Trophoblast cell (in vitro differentiated cells and primary cell): ENCODE results near the gene MRTFA.

Experiments
- DNase-seq, 2 donors: peaks; one replicate each; pipeline ENCODE4 v3.0.0-alpha.2; 2016
- H2AFZ ChIP-seq: 2 replicates; pipeline ENCODE4 v1.6.1; 2013; ENCODE audit warnings: low read length, moderate library complexity, mild to moderate bottlenecking; ENCODE audit not compliant: insufficient read depth, poor library complexity
- H2AK5ac ChIP-seq: 2 replicates; pipeline ENCODE4 v1.6.1; 2013; ENCODE audit warnings: mild to moderate bottlenecking, low read length
- H2BK120ac ChIP-seq: 2 replicates; pipeline ENCODE4 v1.6.1; 2013; ENCODE audit warnings: low read length, mild to moderate bottlenecking, moderate library complexity; ENCODE audit not compliant: insufficient read depth, poor library complexity
- H2BK12ac ChIP-seq: 2 replicates; pipeline ENCODE4 v1.6.1; 2013; ENCODE audit warnings: mild to moderate bottlenecking, low read length, moderate library complexity
- H2BK5ac ChIP-seq: 2 replicates; pipeline ENCODE4 v1.6.1; 2013; ENCODE audit warnings: low read length, low read depth, moderate library complexity, mild to moderate bottlenecking; ENCODE audit not compliant: poor library complexity
- H3K14ac ChIP-seq: 2 replicates; pipeline ENCODE4 v1.6.1; 2013; ENCODE audit warnings: mild to moderate bottlenecking, low read length
- H3K18ac ChIP-seq: 2 replicates; pipeline ENCODE4 v1.6.1; 2013; ENCODE audit warnings: mild to moderate bottlenecking, low read length
- H3K23ac ChIP-seq: 2 replicates; pipeline ENCODE4 v1.6.1; 2013; ENCODE audit warnings: low read length
- H3K27ac ChIP-seq: 2 replicates; pipeline ENCODE4 v1.5.1; 2013; ENCODE audit warnings: low read depth, mild to moderate bottlenecking, inconsistent platforms, low read length, moderate library complexity
- H3K27me3 ChIP-seq: 2 replicates; pipeline ENCODE4 v1.6.1; 2013; ENCODE audit warnings: inconsistent platforms, mild to moderate bottlenecking, low read length, moderate library complexity; ENCODE audit not compliant: insufficient read depth
- H3K36me3 ChIP-seq, 2 experiments: 1 replicate in 1 of 2; 2 replicates in 1 of 2; pipeline ENCODE4 v1.6.1; 2013; ENCODE audit warnings: low read length in 2 of 2, mild to moderate bottlenecking in 2 of 2, moderate library complexity in 1 of 2; ENCODE audit not compliant: insufficient read depth in 2 of 2, control insufficient read depth in 1 of 2
- H3K4ac ChIP-seq: 2 replicates; pipeline ENCODE4 v1.6.1; 2013; ENCODE audit warnings: low read depth, mild to moderate bottlenecking, low read length, moderate library complexity
- H3K4me1 ChIP-seq, 2 experiments: 1 replicate in 1 of 2; 2 replicates in 1 of 2; pipeline ENCODE4 v1.6.1; 2013; ENCODE audit warnings: low read length in 2 of 2, mild to moderate bottlenecking in 2 of 2, moderate library complexity in 1 of 2; ENCODE audit not compliant: insufficient read depth in 2 of 2, control insufficient read depth in 1 of 2
- H3K4me2 ChIP-seq: 2 replicates; pipeline ENCODE4 v1.6.1; 2013; ENCODE audit warnings: inconsistent platforms, mild to moderate bottlenecking, low read length, moderate library complexity
- H3K4me3 ChIP-seq: 2 replicates; pipeline ENCODE4 v1.5.1; 2013; ENCODE audit warnings: mild to moderate bottlenecking, low read depth, low read length, inconsistent platforms
- H3K79me1 ChIP-seq: one replicate; pipeline ENCODE4 v1.6.1; 2013; ENCODE audit warnings: low read length
- H3K79me2 ChIP-seq: 2 replicates; pipeline ENCODE4 v1.6.1; 2013; ENCODE audit warnings: low read length, mild to moderate bottlenecking; ENCODE audit not compliant: control insufficient read depth, insufficient read depth, poor library complexity
- H3K9ac ChIP-seq: 2 replicates; pipeline ENCODE4 v1.6.1; 2013; ENCODE audit warnings: mild to moderate bottlenecking, low read length
- H3K9me3 ChIP-seq: 2 replicates; pipeline ENCODE4 v1.6.1; 2013; ENCODE audit warnings: low read depth, mild to moderate bottlenecking, control low read depth, inconsistent platforms, low read length; ENCODE audit not compliant: insufficient read depth
- H4K12ac ChIP-seq: 2 replicates; pipeline ENCODE4 v1.6.1; 2013; ENCODE audit warnings: low read depth, mild to moderate bottlenecking, low read length, moderate library complexity
- H4K8ac ChIP-seq: 2 replicates; pipeline ENCODE4 v1.6.1; 2013; ENCODE audit warnings: low read depth, mild to moderate bottlenecking, low read length, moderate library complexity
- H4K91ac ChIP-seq: one replicate; pipeline ENCODE4 v1.6.1; 2013; ENCODE audit warnings: low read depth, mild to moderate bottlenecking, low read length, moderate library complexity
- WGBS: extraction: QIAGEN DNeasy Blood & Tissue Kit; methylation state at CpG from one replicate; pipeline ENCODE4 v1.1.7; 2013; ENCODE audit warnings: missing lambda C conversion rate; ENCODE audit not compliant: insufficient read length, insufficient coverage; ENCODE audit errors: extremely low coverage; 5-methylcytosine and 5-hydroxymethylcytosine counted together

Gene MRTFA

DNA sequence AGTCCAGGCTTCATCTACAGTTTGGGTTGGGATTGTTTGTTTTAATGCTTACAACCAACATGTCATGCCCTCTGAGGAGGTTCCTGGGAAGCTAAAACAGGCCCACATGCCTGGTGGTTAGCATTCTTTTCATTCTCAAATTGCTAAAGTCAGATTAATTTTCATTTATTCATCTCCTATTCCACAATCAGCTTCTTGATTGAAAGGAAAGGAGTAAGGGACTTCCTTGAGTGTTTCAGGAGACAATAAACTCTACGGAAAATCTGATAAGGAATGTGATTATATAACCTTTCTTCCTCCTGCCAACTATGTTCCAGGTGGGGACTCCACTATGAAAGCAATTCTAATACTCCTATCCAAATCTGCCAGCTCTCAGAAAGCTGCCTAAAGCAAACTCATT is 30.8 kb downstream of the MRTFA start:
- Histone ChIP-seq H2BK12ac (no peak overlapping the region), H3K27ac (no peak overlapping the region), H3K9me3 (no peaks in the 10 kb centered on the region), H3K23ac (no peak overlapping the region), H3K18ac (no peak overlapping the region), H3K36me3 (no peaks in the 10 kb centered on the region), H3K4me2 (no peak overlapping the region), H3K4me3 (no peak overlapping the region), H3K4ac (no peak overlapping the region), H3K9ac (no peak overlapping the region), H3K14ac (no peak overlapping the region), H4K12ac (no peak overlapping the region), H3K27me3 (no peaks in the 10 kb centered on the region), H3K4me1 (peaks cover 0 to 2% of the 10 kb centered on the region in 2 experiments), H4K8ac (no peak overlapping the region), H3K79me1 (no peaks in the 10 kb centered on the region), H2AFZ (no peak overlapping the region), H2BK120ac (no peak overlapping the region), H4K91ac (no peak overlapping the region), H2AK5ac (no peak overlapping the region), H3K79me2 (peaks cover 6% of the 10 kb centered on the region), H2BK5ac (no peak overlapping the region)
- no CpG with 5 or more reads among the region's 1 CpG for WGBS
- peak; percentile 16 to 42 for DNase-seq

DNA sequence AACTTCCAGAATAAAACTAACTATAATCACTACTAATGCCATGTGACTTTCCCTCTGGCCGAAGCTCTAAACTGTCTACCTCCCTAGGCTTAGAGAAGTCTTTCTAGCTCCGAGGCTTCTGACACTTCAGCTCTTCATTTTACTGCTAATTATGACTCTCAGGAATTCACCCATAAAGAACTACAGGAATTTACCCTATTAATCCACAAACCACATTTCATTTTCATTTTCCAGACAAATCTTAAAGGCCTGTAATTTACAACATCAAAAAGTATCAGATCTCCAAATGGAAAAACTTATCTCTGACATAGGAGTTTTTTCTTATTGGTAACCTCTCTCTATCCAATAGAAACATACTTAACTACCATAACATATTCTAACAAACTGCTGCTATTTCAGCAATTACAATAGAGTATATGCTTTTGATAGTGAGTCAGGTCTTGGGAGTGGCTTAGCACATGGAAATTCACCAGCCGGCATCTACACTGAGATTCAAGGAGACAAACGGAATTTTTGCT is 33.4 kb downstream of the MRTFA start:
- Histone ChIP-seq H3K4me2 (no peak overlapping the region), H2AK5ac (no peak overlapping the region), H4K8ac (no peak overlapping the region), H4K12ac (no peak overlapping the region), H2BK5ac (no peak overlapping the region), H4K91ac (no peak overlapping the region), H3K14ac (no peak overlapping the region), H3K4ac (no peak overlapping the region), H3K4me1 (peaks cover 0 to 5% of the 10 kb centered on the region in 2 experiments), H3K36me3 (no peaks in the 10 kb centered on the region), H3K23ac (no peak overlapping the region), H3K79me1 (no peaks in the 10 kb centered on the region), H3K9me3 (no peaks in the 10 kb centered on the region), H3K27ac (no peak overlapping the region), H2BK12ac (no peak overlapping the region), H3K9ac (no peak overlapping the region), H3K4me3 (no peak overlapping the region), H3K79me2 (peaks cover 6% of the 10 kb centered on the region), H3K27me3 (no peaks in the 10 kb centered on the region), H3K18ac (no peak overlapping the region), H2AFZ (no peak overlapping the region), H2BK120ac (no peak overlapping the region)
- DNase-seq = peak; percentile 20 to 36
- no CpG with 5 or more reads among the region's 4 CpGs for WGBS

DNA sequence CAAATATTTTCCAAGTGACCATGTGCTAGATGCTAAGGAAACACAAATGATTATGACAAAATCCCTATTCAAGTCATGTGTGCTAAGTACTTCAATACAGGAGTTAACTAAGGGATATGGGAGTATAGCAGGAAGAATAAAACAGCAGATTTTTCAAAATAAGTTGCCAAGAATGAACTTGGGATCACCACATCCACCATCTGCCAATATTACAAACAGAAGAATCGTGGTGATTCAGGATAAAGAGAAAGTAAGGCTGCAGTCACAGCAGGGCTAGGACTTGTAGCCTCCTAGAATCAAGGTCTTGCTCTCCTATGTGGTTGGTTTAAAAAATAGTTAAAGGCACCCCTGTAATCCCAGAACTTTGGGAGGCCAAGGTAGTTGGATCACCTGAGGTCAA is 34.3 kb downstream of the MRTFA start:
- Histone ChIP-seq H4K12ac (no peak overlapping the region), H3K4me2 (no peak overlapping the region), H2AK5ac (no peak overlapping the region), H4K91ac (no peak overlapping the region), H3K36me3 (no peaks in the 10 kb centered on the region), H3K79me1 (peaks cover 2% of the 10 kb centered on the region), H3K4me1 (peaks cover 2 to 7% of the 10 kb centered on the region in 2 experiments), H2BK5ac (no peak overlapping the region), H3K27me3 (no peaks in the 10 kb centered on the region), H3K4ac (no peak overlapping the region), H2BK12ac (no peak overlapping the region), H3K79me2 (peaks cover 7% of the 10 kb centered on the region), H3K9ac (no peak overlapping the region), H4K8ac (no peak overlapping the region), H3K23ac (no peak overlapping the region), H3K14ac (no peak overlapping the region), H3K4me3 (no peak overlapping the region), H2BK120ac (no peak overlapping the region), H3K9me3 (no peaks in the 10 kb centered on the region), H3K18ac (no peak overlapping the region), H3K27ac (no peak overlapping the region), H2AFZ (no peak overlapping the region)
- WGBS = no CpG with 5 or more reads among the region's 1 CpG
- no peak for DNase-seq

DNA sequence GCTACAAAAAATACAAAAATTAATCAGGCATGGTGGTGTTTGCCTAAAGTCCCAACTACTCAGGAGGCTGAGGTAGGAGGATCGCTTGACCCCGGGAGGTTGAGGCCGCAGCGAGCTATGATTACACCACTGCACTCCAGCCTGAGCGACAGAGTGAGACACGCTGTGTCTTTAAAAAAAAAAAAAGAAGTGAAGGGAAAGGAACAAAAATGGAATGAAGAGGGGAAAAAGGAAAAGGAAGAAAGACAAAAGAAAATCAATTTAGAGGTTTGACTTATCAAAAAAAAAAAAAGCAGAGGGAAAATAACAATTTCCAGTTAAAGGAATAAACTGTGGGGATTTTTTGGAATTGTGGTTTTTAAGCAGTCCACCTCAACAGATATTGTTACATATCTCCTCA is 36.8 kb downstream of the MRTFA start:
- peaks cover 9 to 17% of the 10 kb centered on the region in 2 experiments for H3K4me1 ChIP-seq
- H3K79me1 ChIP-seq = peaks cover 5% of the 10 kb centered on the region
- peak overlapping the region; percentile 95 for H3K4ac ChIP-seq
- no peak overlapping the region for H4K91ac ChIP-seq
- no peak overlapping the region for H4K8ac ChIP-seq
- H3K14ac ChIP-seq = no peak overlapping the region
- no peaks in the 10 kb centered on the region for H3K36me3 ChIP-seq
- no peak overlapping the region for H3K23ac ChIP-seq
- no peak overlapping the region for H3K9ac ChIP-seq
- no peak overlapping the region for H4K12ac ChIP-seq
- no CpG with 5 or more reads among the region's 6 CpGs for WGBS
- H2BK120ac ChIP-seq = no peak overlapping the region
- H2AFZ ChIP-seq = no peak overlapping the region
- H2BK12ac ChIP-seq = no peak overlapping the region
- H3K4me2 ChIP-seq = no peak overlapping the region
- H3K9me3 ChIP-seq = no peaks in the 10 kb centered on the region
- H3K27me3 ChIP-seq = no peaks in the 10 kb centered on the region
- H3K18ac ChIP-seq = no peak overlapping the region
- H3K27ac ChIP-seq = no peak overlapping the region
- H3K79me2 ChIP-seq = peaks cover 10% of the 10 kb centered on the region
- no peak overlapping the region for H3K4me3 ChIP-seq
- no peak overlapping the region for H2AK5ac ChIP-seq
- no peak overlapping the region for H2BK5ac ChIP-seq
- no peak for DNase-seq
